SK-N-SH (cell line): ENCODE results near the gene SCN4B. TPM values are rescaled to one million over a fixed set of nuclear protein-coding genes. Genes with fewer than 3 reads are reported as not detected.

Source experiments
- CTCF ChIA-PET: fragments of 300-600, 350-600 bp; formaldehyde crosslinking; extraction: SDS; loops from one replicate; lab custom pipeline; 2021; lab: Yijun Ruan, JAX
- POLR2A ChIA-PET: fragments of 350-600 bp; sonication (Branson Sonifier 250); formaldehyde crosslinking; extraction: SDS; loops from one replicate; lab custom pipeline; 2020; ENCODE audit warnings: antibody characterized with exemption, inconsistent platforms; lab: Yijun Ruan, JAX
- DNase-seq: peaks from one replicate; pipeline ENCODE4 v3.0.0; 2012
- H2AFZ ChIP-seq: fragments of 200-600 bp; sonication (generic); 2 replicates; pipeline ENCODE4 v1.8.1; 2016; ENCODE audit warnings: antibody characterized with exemption, mild to moderate bottlenecking, low read depth
- H3F3A ChIP-seq: fragments of 200-600 bp; sonication (generic); replicated peaks from 2 replicates; pipeline ENCODE3; 2016; ENCODE audit warnings: antibody characterized with exemption, mild to moderate bottlenecking; ENCODE audit not compliant: insufficient read depth
- H3K27ac ChIP-seq, 2 experiments: fragments of 200-500 bp in 1 of 2; fragments of 200-600 bp in 1 of 2; sonication (Bioruptor generic) in 1 of 2; sonication (generic), shearing (Covaris generic) in 1 of 2; 2 replicates each; pipeline versions ENCODE4 v1.5.1 to v1.6.1; 2014 to 2016; ENCODE audit warnings: low read depth in 2 of 2, inconsistent platforms in 1 of 2, low read length in 1 of 2, mild to moderate bottlenecking in 1 of 2, mixed read lengths in 1 of 2
- H3K27me3 ChIP-seq: fragments of 200-600 bp; sonication (generic), shearing (Covaris generic); 2 replicates; pipeline ENCODE4 v1.6.1; 2016; ENCODE audit warnings: mixed run types; ENCODE audit not compliant: insufficient read depth
- H3K36me3 ChIP-seq, 2 experiments: fragments of 200-500 bp in 1 of 2; fragments of 200-600 bp in 1 of 2; sonication (Bioruptor generic) in 1 of 2; sonication (generic) in 1 of 2; replicated peaks in 1 of 2; 2 replicates each; pipeline versions ENCODE3 to v1.5.1; 2014 to 2016; ENCODE audit warnings: low read length in 1 of 2, mild to moderate bottlenecking in 1 of 2; ENCODE audit not compliant: insufficient read depth in 2 of 2, control insufficient read depth in 1 of 2
- H3K4me1 ChIP-seq, 2 experiments: fragments of 200-500 bp in 1 of 2; fragments of 200-600 bp in 1 of 2; sonication (Bioruptor generic) in 1 of 2; sonication (generic), shearing (Covaris generic) in 1 of 2; 2 replicates each; pipeline versions ENCODE4 v1.5.1 to v1.6.1; 2014 to 2016; ENCODE audit warnings: low read depth in 1 of 2, low read length in 1 of 2, mixed run types in 1 of 2; ENCODE audit not compliant: insufficient read depth in 2 of 2, control insufficient read depth in 1 of 2
- H3K4me2 ChIP-seq: fragments of 200-600 bp; sonication (generic), shearing (Covaris generic); 2 replicates; pipeline ENCODE4 v1.6.1; 2017; ENCODE audit warnings: mixed run types
- H3K4me3 ChIP-seq, 2 experiments: fragments of 200-500 bp in 1 of 2; fragments of 200-600 bp in 1 of 2; sonication (Bioruptor generic) in 1 of 2; sonication (generic), shearing (Covaris generic) in 1 of 2; 2 replicates each; pipeline versions ENCODE4 v1.5.1 to v1.8.1; 2014 to 2016; ENCODE audit warnings: low read depth in 2 of 2, inconsistent platforms in 1 of 2, low read length in 1 of 2, mild to moderate bottlenecking in 1 of 2, mixed read lengths in 1 of 2, moderate library complexity in 1 of 2
- H3K79me2 ChIP-seq: fragments of 200-600 bp; sonication (generic); 2 replicates; pipeline ENCODE4 v1.8.1; 2017; ENCODE audit warnings: mild to moderate bottlenecking; ENCODE audit not compliant: insufficient read depth
- H3K9ac ChIP-seq: fragments of 200-600 bp; sonication (generic); 2 replicates; pipeline ENCODE4 v1.6.1; 2017; ENCODE audit warnings: mixed run types
- H3K9me2 ChIP-seq: fragments of 200-600 bp; sonication (generic); 2 replicates; pipeline ENCODE4 v1.6.1; 2017; ENCODE audit warnings: mixed run types
- H3K9me3 ChIP-seq: fragments of 200-600 bp; sonication (generic); 2 replicates; pipeline ENCODE4 v1.6.1; 2017; ENCODE audit warnings: mixed run types, mild to moderate bottlenecking, moderate library complexity
- H4K20me1 ChIP-seq: fragments of 200-600 bp; sonication (generic); 2 replicates; pipeline ENCODE4 v1.6.1; 2017; ENCODE audit warnings: mild to moderate bottlenecking, mixed run types; ENCODE audit not compliant: insufficient read depth
- EZH2phosphoT487 ChIP-seq: fragments of 200-600 bp; sonication (generic); IDR thresholded peaks from 2 replicates; pipeline ENCODE4 v1.6.1; 2017; ENCODE audit warnings: low read depth, mixed run types, mild to moderate bottlenecking, antibody characterized with exemption, moderate library complexity, borderline replicate concordance
- FOSL2 ChIP-seq: IDR thresholded peaks from 2 replicates; pipeline ENCODE4 v1.4.0; 2012; ENCODE audit warnings: low read depth, mild to moderate bottlenecking, moderate library complexity, borderline replicate concordance
- GABPA ChIP-seq: IDR thresholded peaks from 2 replicates; pipeline ENCODE4 v1.4.0; 2012; ENCODE audit warnings: low read depth, mild to moderate bottlenecking
- GATA2 ChIP-seq: sonication (generic); formaldehyde crosslinking; IDR thresholded peaks from 2 replicates; pipeline ENCODE4 v1.5.0; 2020; ENCODE audit warnings: mild to moderate bottlenecking, missing genetic modification reagents
- IRF3 ChIP-seq: fragments of 150-350 bp; IDR thresholded peaks from 2 replicates; pipeline ENCODE4 v1.6.1; 2016; ENCODE audit warnings: mild to moderate bottlenecking, low read depth, low read length
- MAX ChIP-seq: IDR thresholded peaks from 2 replicates; pipeline ENCODE4 v1.4.0; 2012; ENCODE audit warnings: low read depth
- MEF2A ChIP-seq: IDR thresholded peaks from 2 replicates; pipeline ENCODE4 v1.4.0; 2012; ENCODE audit warnings: low read depth, borderline replicate concordance
- MXI1 ChIP-seq: IDR thresholded peaks from 2 replicates; pipeline ENCODE4 v1.6.1; 2012; ENCODE audit warnings: mild to moderate bottlenecking, low read depth, low read length, improper control_type of control experiment
- POLR2AphosphoS5 ChIP-seq: IDR thresholded peaks from 2 replicates; pipeline ENCODE4 v1.6.1; 2012; ENCODE audit warnings: low read depth, low read length
- RCOR1 ChIP-seq: fragments of 150-350 bp; IDR thresholded peaks from 2 replicates; pipeline ENCODE4 v1.6.1; 2017; ENCODE audit warnings: antibody characterized with exemption, low read length
- RFX5 ChIP-seq: IDR thresholded peaks from 2 replicates; pipeline ENCODE4 v1.6.1; 2012; ENCODE audit warnings: mild to moderate bottlenecking, improper control_type of control experiment, low read length
- RXRA ChIP-seq: IDR thresholded peaks from 2 replicates; pipeline ENCODE4 v1.4.0; 2012; ENCODE audit warnings: low read depth, mild to moderate bottlenecking, borderline replicate concordance
- SIN3A ChIP-seq: IDR thresholded peaks from 2 replicates; pipeline ENCODE4 v1.6.1; 2012; ENCODE audit warnings: low read depth, mild to moderate bottlenecking, low read length, moderate library complexity, borderline replicate concordance
- TAF1 ChIP-seq: IDR thresholded peaks from 2 replicates; pipeline ENCODE4 v1.6.1; 2012; ENCODE audit warnings: low read depth, mild to moderate bottlenecking, low read length, moderate library complexity, borderline replicate concordance
- TCF12 ChIP-seq: IDR thresholded peaks from 2 replicates; pipeline ENCODE4 v1.4.0; 2012
- TEAD4 ChIP-seq: IDR thresholded peaks from 2 replicates; pipeline ENCODE4 v1.4.0; 2012; ENCODE audit warnings: mild to moderate bottlenecking, borderline replicate concordance; ENCODE audit not compliant: insufficient read depth
- USF2 ChIP-seq: fragments of 150-350 bp; IDR thresholded peaks from 2 replicates; pipeline ENCODE4 v1.6.1; 2017; ENCODE audit warnings: antibody characterized with exemption, low read length, low read depth, borderline replicate concordance
- YY1 ChIP-seq: IDR thresholded peaks from 2 replicates; pipeline ENCODE4 v1.4.0; 2012; ENCODE audit warnings: low read depth, mild to moderate bottlenecking
- WGBS: methylation state at CpG from one replicate; pipeline ENCODE4 v1.1.6; 2017; ENCODE audit warnings: low lambda C conversion rate; 5-methylcytosine and 5-hydroxymethylcytosine counted together
- polyA plus RNA-seq, 3 experiments: library from polyadenylated mRNA; depleted of rRNA; stranded (reverse); fragments of >200 nt; gene quantifications; 2 replicates each; pipeline ENCODE4 v1.2.3, GENCODE V29; 2012

The SCN4B gene
- polyA plus RNA-seq, 1 of the 3 experiments (the other 2 are of a cell fraction) = 1.2 TPM

- 43% methylated on average over 6 of the region's 6 CpGs for WGBS
- Histone ChIP-seq H3K27me3 (no peaks in the 10 kb centered on the region; the same call in 1 of the 2 replicates), H3K27ac (no peak overlapping the region), H3F3A (no peaks in the 10 kb centered on the region), H3K4me2 (no peak overlapping the region), H2AFZ (no peak overlapping the region), H3K79me2 (no peaks in the 10 kb centered on the region), H4K20me1 (no peaks in the 10 kb centered on the region), H3K36me3 (no peaks in the 10 kb centered on the region), H3K4me3 (no peak overlapping the region), H3K9ac (no peak overlapping the region), H3K4me1 (no peaks in the 10 kb centered on the region), H3K9me2 (no peaks in the 10 kb centered on the region), H3K9me3 (no peaks in the 10 kb centered on the region)
- CTCF ChIA-PET = interaction anchor here (0.6 kb wide), 1 partner anchor 490 kb away, joined by 3 read pairs; no protein-coding TSS in a partner anchor
- DNase-seq = no peak
- POLR2A ChIA-PET = no interaction called here
- TF ChIP-seq USF2 = no peak
These were observed 48.1 kb downstream of the SCN4B start for GRCh38 chr11:118104491-118104890.

GRCh38 chr11:118102721-118103261 lies 49.8 kb downstream of the SCN4B start:
- TF ChIP-seq SIN3A (no peak), YY1 (no peak), USF2 (no peak), RCOR1 (no peak), GABPA (no peak)
- Histone ChIP-seq H3K27me3 (no peaks in the 10 kb centered on the region; the same call in 1 of the 2 replicates), H3K4me1 (no peaks in the 10 kb centered on the region), H4K20me1 (no peaks in the 10 kb centered on the region), H3K36me3 (no peaks in the 10 kb centered on the region), H3K4me2 (no peak overlapping the region), H3K9me2 (no peaks in the 10 kb centered on the region), H3K27ac (no peak overlapping the region), H2AFZ (no peak overlapping the region), H3F3A (no peaks in the 10 kb centered on the region), H3K9me3 (no peaks in the 10 kb centered on the region), H3K79me2 (no peaks in the 10 kb centered on the region), H3K9ac (no peak overlapping the region), H3K4me3 (no peak overlapping the region)
- no peak for DNase-seq
- POLR2A ChIA-PET = no interaction called here
- CTCF ChIA-PET = no interaction called here
- WGBS = 42% methylated on average over 8 of the region's 13 CpGs

- no peaks in the 10 kb centered on the region for H4K20me1 ChIP-seq
- H2AFZ ChIP-seq = no peak overlapping the region
- H3K9me3 ChIP-seq = no peaks in the 10 kb centered on the region
- WGBS = 11% methylated on average over 2 of the region's 3 CpGs
- no peak overlapping the region for H3K4me2 ChIP-seq
- ChIA-PET POLR2A (interaction anchor here (0.8 kb wide), 1 partner anchor 43 kb away, joined by 3 read pairs; no protein-coding TSS in a partner anchor), CTCF (interaction anchor here (1.0 kb wide), 1 partner anchor 142 kb away, joined by 4 read pairs; no protein-coding TSS in a partner anchor)
- no peak overlapping the region for H3K27ac ChIP-seq
- H3K4me1 ChIP-seq = no peaks in the 10 kb centered on the region
- no peaks in the 10 kb centered on the region for H3F3A ChIP-seq
- no peak overlapping the region for H3K4me3 ChIP-seq
- H3K36me3 ChIP-seq = no peaks in the 10 kb centered on the region
- no peak for DNase-seq
- H3K9me2 ChIP-seq = no peaks in the 10 kb centered on the region
- no peak overlapping the region for H3K9ac ChIP-seq
- H3K79me2 ChIP-seq = no peaks in the 10 kb centered on the region
- H3K27me3 ChIP-seq = no peaks in the 10 kb centered on the region; the same call in 1 of the 2 replicates
- TF ChIP-seq TAF1 = no peak
- no peak for TF ChIP-seq RXRA
- TF ChIP-seq POLR2AphosphoS5 = no peak
- TF ChIP-seq RCOR1 = no peak
- no peak for TF ChIP-seq EZH2phosphoT487
- TF ChIP-seq MAX = no peak
- TF ChIP-seq FOSL2 = no peak
- TF ChIP-seq IRF3 = no peak
- no peak for TF ChIP-seq MEF2A
- no peak for TF ChIP-seq GATA2 (CRISPR knock-in tag)
- no peak for TF ChIP-seq TCF12
- TF ChIP-seq MXI1 = no peak
- no peak for TF ChIP-seq TEAD4
- TF ChIP-seq SIN3A = no peak
- no peak for TF ChIP-seq RFX5
These were observed 51.9 kb downstream of the SCN4B start for GRCh38 chr11:118100691-118101232.
